Caco-2 (cell line): Measurements from ENCODE around the gene NCMAP. TPM values are rescaled to one million over a fixed set of nuclear protein-coding genes. Genes with fewer than 3 reads are reported as not detected.

ENCODE experiments used
- BruUV-seq: library from RNA; stranded (reverse); fragments of 400-500 nt; replicated peaks from 2 replicates; lab custom pipeline; 2021; lab: Mats Ljungman, UMichigan
- CTCF ChIA-PET: fragments of 300-600 bp; sonication (Branson Sonifier 250); formaldehyde crosslinking; loops from one replicate; lab custom pipeline; 2022; ENCODE audit warnings: antibody characterized with exemption; lab: Charles Lee
- POLR2A ChIA-PET: fragments of 300-600 bp; sonication (Branson Sonifier 250); formaldehyde crosslinking; loops from one replicate; lab custom pipeline; 2022; ENCODE audit warnings: antibody characterized with exemption; lab: Charles Lee
- DNase-seq, 2 experiments: peaks; one replicate each; pipeline versions ENCODE4 v3.0.0 to v3.0.0-alpha.2; 2020 to 2022
- H3K27me3 ChIP-seq: replicated peaks from 2 replicates; pipeline ENCODE4 v1.6.0; 2011; ENCODE audit warnings: low read length; ENCODE audit not compliant: control insufficient read depth, insufficient read depth
- H3K36me3 ChIP-seq: 2 replicates; pipeline ENCODE4 v1.5.1; 2011; ENCODE audit warnings: low read length; ENCODE audit not compliant: control insufficient read depth, insufficient read depth
- H3K4me1 ChIP-seq: fragments of 250-450 bp; sonication (Bioruptor Pico); 2 replicates; pipeline ENCODE4 v1.5.1; 2020; ENCODE audit warnings: mild to moderate bottlenecking
- H3K4me3 ChIP-seq: 2 replicates; pipeline ENCODE4 v1.5.1; 2011; ENCODE audit warnings: low read depth, mild to moderate bottlenecking, control low read depth, low read length
- H3K9me3 ChIP-seq: fragments of 250-450 bp; sonication (Bioruptor Pico); 2 replicates; pipeline ENCODE4 v1.5.1; 2020; ENCODE audit warnings: mild to moderate bottlenecking, moderate library complexity
- H3K27ac Mint-ChIP-seq: one replicate; pipeline ENCODE4 v1.8.0; 2022; ENCODE audit warnings: mixed read lengths; ENCODE audit not compliant: unreplicated experiment
- H3K27me3 Mint-ChIP-seq: one replicate; pipeline ENCODE4 v1.8.0; 2022; ENCODE audit warnings: mixed read lengths; ENCODE audit not compliant: insufficient read depth, unreplicated experiment
- H3K36me3 Mint-ChIP-seq: one replicate; pipeline ENCODE4 v1.8.0; 2022; ENCODE audit warnings: mild to moderate bottlenecking, mixed read lengths; ENCODE audit not compliant: insufficient read depth, unreplicated experiment
- H3K4me1 Mint-ChIP-seq: one replicate; pipeline ENCODE4 v1.8.0; 2022; ENCODE audit warnings: low read depth, mixed read lengths; ENCODE audit not compliant: unreplicated experiment
- H3K4me3 Mint-ChIP-seq: one replicate; pipeline ENCODE4 v1.8.0; 2022; ENCODE audit warnings: mild to moderate bottlenecking, moderate library complexity, mixed read lengths; ENCODE audit not compliant: unreplicated experiment
- H3K9me3 Mint-ChIP-seq: one replicate; pipeline ENCODE4 v1.8.0; 2022; ENCODE audit warnings: mixed read lengths; ENCODE audit not compliant: unreplicated experiment
- CTCF ChIP-seq, 2 experiments: fragments of 200-600 bp in 1 of 2; IDR thresholded peaks; 1 replicate in 1 of 2; 2 replicates in 1 of 2; pipeline versions ENCODE4 v1.5.1 to v1.8.0; 2011 to 2022; ENCODE audit warnings: antibody characterized with exemption in 1 of 2, control low read depth in 1 of 2, inconsistent platforms in 1 of 2, low read depth in 1 of 2, low read length in 1 of 2, mild to moderate bottlenecking in 1 of 2, moderate library complexity in 1 of 2; ENCODE audit not compliant: insufficient read depth in 1 of 2, severe bottlenecking in 1 of 2, unreplicated experiment in 1 of 2
- intact Hi-C: fragments of 100-400 bp; cut with micrococcal nuclease; formaldehyde crosslinking; loops from one replicate; pipeline ENCODE4 v1.10.0; 2022; ENCODE audit not compliant: unreplicated experiment
- total RNA-seq: library from RNA; stranded (reverse); gene quantifications from 2 replicates; pipeline ENCODE4 v1.2.3, GENCODE V29; 2022

The NCMAP gene
- total RNA-seq, 1 experiment from 2014 or later: 0.43 TPM

GRCh38 chr1:24648919-24649318, 93.0 kb downstream of the NCMAP start:
- ChIA-PET POLR2A (no interaction called here), CTCF (no interaction called here)
- Histone ChIP-seq H3K27me3 (no peaks in the 10 kb centered on the region), H3K4me3 (no peak overlapping the region), H3K9me3 (no peaks in the 10 kb centered on the region), H3K4me1 (peaks cover 7% of the 10 kb centered on the region; the same call in 1 of the 2 replicates), H3K36me3 (no peaks in the 10 kb centered on the region; the same call in none of the 2 replicates)
- no peak for DNase-seq
- Mint-ChIP-seq H3K9me3 (no peaks in the 10 kb centered on the region), H3K27me3 (no peaks in the 10 kb centered on the region), H3K4me3 (no peak overlapping the region), H3K27ac (no peak overlapping the region), H3K36me3 (peaks cover 97% of the 10 kb centered on the region), H3K4me1 (peaks cover 9% of the 10 kb centered on the region)
- TF ChIP-seq CTCF (IDR thresholded peaks at IDR 0.05; ENCODE audit: insufficient read depth in 1 of 2, low read depth in 1 of 2, low read length in 1 of 2, severe bottlenecking in 1 of 2, unreplicated experiment in 1 of 2): no peak
- BruUV-seq: no TSS peak
- intact Hi-C loops: no loop called here

GRCh38 chr1:24652382-24652781, 96.5 kb downstream of the NCMAP start:
- no peaks in the 10 kb centered on the region for H3K4me1 ChIP-seq
- Mint-ChIP-seq H3K27me3 (no peaks in the 10 kb centered on the region), H3K4me1 (no peaks in the 10 kb centered on the region), H3K9me3 (no peaks in the 10 kb centered on the region), H3K4me3 (no peak overlapping the region), H3K27ac (no peak overlapping the region), H3K36me3 (peaks cover 93% of the 10 kb centered on the region)
- no peak for TF ChIP-seq CTCF (IDR thresholded peaks at IDR 0.05; ENCODE audit: insufficient read depth in 1 of 2, low read depth in 1 of 2, low read length in 1 of 2, severe bottlenecking in 1 of 2, unreplicated experiment in 1 of 2)
- POLR2A ChIA-PET: no interaction called here
- no peak overlapping the region for H3K4me3 ChIP-seq
- no TSS peak for BruUV-seq
- H3K9me3 ChIP-seq: no peaks in the 10 kb centered on the region
- H3K27me3 ChIP-seq: no peaks in the 10 kb centered on the region
- DNase-seq: no peak
- H3K36me3 ChIP-seq: no peaks in the 10 kb centered on the region; the same call in none of the 2 replicates
- CTCF ChIA-PET: no interaction called here
- intact Hi-C loops: no loop called here

GRCh38 chr1:24654010-24654409, 98.1 kb downstream of the NCMAP start:
- BruUV-seq: no TSS peak
- Mint-ChIP-seq H3K27me3 (no peaks in the 10 kb centered on the region), H3K36me3 (peaks cover 85% of the 10 kb centered on the region), H3K4me1 (no peaks in the 10 kb centered on the region), H3K27ac (no peak overlapping the region), H3K4me3 (no peak overlapping the region), H3K9me3 (no peaks in the 10 kb centered on the region)
- Histone ChIP-seq H3K27me3 (no peaks in the 10 kb centered on the region), H3K4me3 (no peak overlapping the region), H3K9me3 (no peaks in the 10 kb centered on the region), H3K4me1 (no peaks in the 10 kb centered on the region), H3K36me3 (no peaks in the 10 kb centered on the region; the same call in none of the 2 replicates)
- ChIA-PET POLR2A (no interaction called here), CTCF (no interaction called here)
- no peak for TF ChIP-seq CTCF (IDR thresholded peaks at IDR 0.05; ENCODE audit: insufficient read depth in 1 of 2, low read depth in 1 of 2, low read length in 1 of 2, severe bottlenecking in 1 of 2, unreplicated experiment in 1 of 2)
- no peak for DNase-seq
- intact Hi-C loops: no loop called here
